H9 (cell line): ENCODE measurements around the gene GCA. TPM values are rescaled to one million over a fixed set of nuclear protein-coding genes. Genes with fewer than 3 reads are reported as not detected.

Experiments used
- DNase-seq: peaks from one replicate; pipeline ENCODE4 v3.0.0-alpha.2; 2017
- H2AFZ ChIP-seq: one replicate; pipeline ENCODE4 v1.6.1; 2013; ENCODE audit warnings: mild to moderate bottlenecking, low read length, control low read depth, moderate library complexity
- H2AK5ac ChIP-seq: 2 replicates; pipeline ENCODE4 v1.6.1; 2013; ENCODE audit warnings: low read length, control low read depth, mixed read lengths; ENCODE audit not compliant: insufficient read length
- H2BK120ac ChIP-seq: one replicate; pipeline ENCODE4 v1.6.1; 2013; ENCODE audit warnings: low read depth, mild to moderate bottlenecking, low read length, control low read depth, inconsistent platforms; ENCODE audit not compliant: poor library complexity, severe bottlenecking
- H2BK12ac ChIP-seq: 2 replicates; pipeline ENCODE4 v1.6.1; 2013; ENCODE audit warnings: low read length, control low read depth, mixed read lengths, low read depth; ENCODE audit not compliant: insufficient read length
- H2BK15ac ChIP-seq: 2 replicates; pipeline ENCODE4 v1.6.1; 2013; ENCODE audit warnings: low read depth, low read length, control low read depth
- H2BK20ac ChIP-seq: one replicate; pipeline ENCODE4 v1.6.1; 2013; ENCODE audit warnings: low read depth, mild to moderate bottlenecking, low read length, control low read depth, inconsistent platforms; ENCODE audit not compliant: poor library complexity, severe bottlenecking
- H2BK5ac ChIP-seq: 2 replicates; pipeline ENCODE4 v1.6.1; 2013; ENCODE audit warnings: low read length, control low read depth, mixed read lengths; ENCODE audit not compliant: insufficient read length
- H3K14ac ChIP-seq: 2 replicates; pipeline ENCODE4 v1.6.1; 2013; ENCODE audit warnings: low read length, control low read depth; ENCODE audit not compliant: insufficient read depth
- H3K18ac ChIP-seq: 2 replicates; pipeline ENCODE4 v1.6.1; 2013; ENCODE audit warnings: low read depth, mild to moderate bottlenecking, mixed read lengths, low read length, control low read depth; ENCODE audit not compliant: insufficient read length
- H3K23ac ChIP-seq: 2 replicates; pipeline ENCODE4 v1.6.1; 2013; ENCODE audit warnings: low read length, control low read depth, mixed read lengths, low read depth; ENCODE audit not compliant: insufficient read length
- H3K23me2 ChIP-seq: 2 replicates; pipeline ENCODE4 v1.6.1; 2013; ENCODE audit warnings: low read depth, mild to moderate bottlenecking, mixed read lengths, low read length, control low read depth; ENCODE audit not compliant: insufficient read length, poor library complexity, severe bottlenecking
- H3K27ac ChIP-seq: 2 replicates; pipeline ENCODE4 v1.5.1; 2013; ENCODE audit warnings: low read length, control low read depth, mixed read lengths, low read depth; ENCODE audit not compliant: insufficient read length
- H3K27me3 ChIP-seq: 2 replicates; pipeline ENCODE4 v1.6.1; 2013; ENCODE audit warnings: low read length, control low read depth, inconsistent platforms; ENCODE audit not compliant: insufficient read depth
- H3K4ac ChIP-seq: 2 replicates; pipeline ENCODE4 v1.6.1; 2013; ENCODE audit warnings: low read depth, mild to moderate bottlenecking, control low read depth, inconsistent platforms, low read length, moderate library complexity
- H3K4me1 ChIP-seq: 2 replicates; pipeline ENCODE4 v1.6.1; 2013; ENCODE audit warnings: low read length, control low read depth, inconsistent platforms; ENCODE audit not compliant: insufficient read depth
- H3K4me2 ChIP-seq: 2 replicates; pipeline ENCODE4 v1.6.1; 2013; ENCODE audit warnings: low read length, control low read depth, mixed read lengths; ENCODE audit not compliant: insufficient read length, insufficient read depth
- H3K56ac ChIP-seq: 2 replicates; pipeline ENCODE4 v1.6.1; 2013; ENCODE audit warnings: low read depth, mild to moderate bottlenecking, mixed read lengths, low read length, control low read depth; ENCODE audit not compliant: insufficient read length
- H3K79me1 ChIP-seq: 2 replicates; pipeline ENCODE4 v1.6.1; 2013; ENCODE audit warnings: low read depth, mild to moderate bottlenecking, moderate library complexity, low read length, control low read depth, inconsistent platforms; ENCODE audit not compliant: insufficient read depth, poor library complexity, severe bottlenecking
- H3K79me2 ChIP-seq: 2 replicates; pipeline ENCODE4 v1.6.1; 2013; ENCODE audit warnings: low read length, control low read depth, inconsistent platforms; ENCODE audit not compliant: insufficient read depth
- H3K9ac ChIP-seq: 2 replicates; pipeline ENCODE4 v1.6.1; 2013; ENCODE audit warnings: low read length, control low read depth, mixed read lengths; ENCODE audit not compliant: insufficient read length; ENCODE audit errors: extremely low read depth
- H3K9me3 ChIP-seq: one replicate; pipeline ENCODE4 v1.6.1; 2013; ENCODE audit warnings: low read depth, low read length, inconsistent platforms; ENCODE audit not compliant: control insufficient read depth
- H3T11ph ChIP-seq: one replicate; pipeline ENCODE4 v1.6.1; 2013; ENCODE audit warnings: mild to moderate bottlenecking, low read length, control low read depth, inconsistent platforms
- H4K20me1 ChIP-seq: one replicate; pipeline ENCODE4 v1.6.1; 2013; ENCODE audit not compliant: control insufficient read depth, insufficient read length, insufficient read depth
- H4K5ac ChIP-seq: 2 replicates; pipeline ENCODE4 v1.6.1; 2013; ENCODE audit warnings: low read depth, mild to moderate bottlenecking, mixed read lengths, low read length, control low read depth; ENCODE audit not compliant: insufficient read length
- H4K8ac ChIP-seq: replicated peaks from 2 replicates; pipeline ENCODE4 v1.6.1; 2013; ENCODE audit warnings: low read length, control low read depth, mixed read lengths, low read depth; ENCODE audit not compliant: insufficient read length
- H4K91ac ChIP-seq: 2 replicates; pipeline ENCODE4 v1.6.1; 2013; ENCODE audit warnings: low read depth, mild to moderate bottlenecking, moderate library complexity, mixed read lengths, low read length, control low read depth; ENCODE audit not compliant: insufficient read length
- H3K27ac Mint-ChIP-seq, 3 experiments: 2 replicates in 2 of 3; 3 replicates in 1 of 3; pipeline ENCODE4 v1.8.0; 2020 to 2021; ENCODE audit warnings: mixed read lengths in 3 of 3, mild to moderate bottlenecking in 1 of 3, moderate library complexity in 1 of 3
- H3K27me3 Mint-ChIP-seq: 2 replicates; pipeline ENCODE4 v1.8.0; 2021; ENCODE audit warnings: low read depth, mild to moderate bottlenecking, moderate library complexity, mixed read lengths
- H3K36me3 Mint-ChIP-seq, 3 experiments: 2 replicates in 2 of 3; 3 replicates in 1 of 3; pipeline ENCODE4 v1.8.0; 2020 to 2021; ENCODE audit warnings: low read depth in 3 of 3, mixed read lengths in 3 of 3; ENCODE audit not compliant: insufficient read depth in 1 of 3
- H3K4me1 Mint-ChIP-seq, 2 experiments: 2 replicates each; pipeline ENCODE4 v1.8.0; 2020; ENCODE audit warnings: mixed read lengths in 2 of 2
- H3K4me3 Mint-ChIP-seq, 2 experiments: 2 replicates in 1 of 2; 3 replicates in 1 of 2; pipeline ENCODE4 v1.8.0; 2020 to 2021; ENCODE audit warnings: mild to moderate bottlenecking in 2 of 2, mixed read lengths in 2 of 2, moderate library complexity in 1 of 2
- H3K9me3 Mint-ChIP-seq, 2 experiments: 2 replicates in 1 of 2; 3 replicates in 1 of 2; pipeline ENCODE4 v1.8.0; 2020; ENCODE audit warnings: mild to moderate bottlenecking in 2 of 2, mixed read lengths in 2 of 2, moderate library complexity in 1 of 2
- WGBS: extraction: QIAGEN DNeasy Blood & Tissue Kit; methylation state at CpG from one replicate; pipeline ENCODE4 v1.1.7; 2013; ENCODE audit warnings: missing lambda C conversion rate, low lambda C conversion rate, mixed read lengths; ENCODE audit not compliant: insufficient read length; ENCODE audit errors: extremely low coverage; 5-methylcytosine and 5-hydroxymethylcytosine counted together
- total RNA-seq: library from RNA; stranded (reverse); gene quantifications from 2 replicates; pipeline ENCODE4 v1.2.1, GENCODE V29; 2021
- TF ChIP-seq, protein P1 (sequence below): fragments of 200-600 bp; sonication (generic); conservative IDR thresholded peaks from 3 replicates; pipeline ENCODE4 v1.8.0; 2021; ENCODE audit warnings: antibody characterized with exemption, mild to moderate bottlenecking

The GCA gene
- total RNA-seq, 1 experiment from 2014 or later: 31.0 TPM

DNA sequence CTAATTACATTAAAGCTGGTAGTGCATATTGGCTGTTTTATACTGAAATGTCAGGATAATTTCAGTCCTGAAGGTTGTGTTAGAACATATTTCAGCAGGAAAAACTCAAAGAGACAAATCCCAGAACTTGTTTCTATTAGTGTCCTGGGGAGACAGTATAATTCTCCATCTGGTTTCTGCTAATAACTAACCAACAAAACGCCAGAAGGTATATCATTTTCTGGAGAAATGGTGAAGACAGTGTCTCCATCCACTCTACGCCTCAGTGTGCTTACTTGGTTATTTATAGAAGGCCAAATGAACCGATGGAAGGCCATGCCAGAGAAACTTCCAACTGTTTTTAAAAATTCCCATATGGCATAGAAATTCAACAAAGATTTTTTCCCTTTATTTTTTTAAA lies 41.6 kb downstream of the GCA start:
- H3K4me3 Mint-ChIP-seq: no peak overlapping the region
- no peak overlapping the region for H4K91ac ChIP-seq
- no peak overlapping the region for H2BK12ac ChIP-seq
- no peaks in the 10 kb centered on the region for H3K79me1 ChIP-seq
- WGBS: no CpG with 5 or more reads among the region's 3 CpGs
- H4K20me1 ChIP-seq: no peaks in the 10 kb centered on the region
- TF ChIP-seq, protein P1, sequence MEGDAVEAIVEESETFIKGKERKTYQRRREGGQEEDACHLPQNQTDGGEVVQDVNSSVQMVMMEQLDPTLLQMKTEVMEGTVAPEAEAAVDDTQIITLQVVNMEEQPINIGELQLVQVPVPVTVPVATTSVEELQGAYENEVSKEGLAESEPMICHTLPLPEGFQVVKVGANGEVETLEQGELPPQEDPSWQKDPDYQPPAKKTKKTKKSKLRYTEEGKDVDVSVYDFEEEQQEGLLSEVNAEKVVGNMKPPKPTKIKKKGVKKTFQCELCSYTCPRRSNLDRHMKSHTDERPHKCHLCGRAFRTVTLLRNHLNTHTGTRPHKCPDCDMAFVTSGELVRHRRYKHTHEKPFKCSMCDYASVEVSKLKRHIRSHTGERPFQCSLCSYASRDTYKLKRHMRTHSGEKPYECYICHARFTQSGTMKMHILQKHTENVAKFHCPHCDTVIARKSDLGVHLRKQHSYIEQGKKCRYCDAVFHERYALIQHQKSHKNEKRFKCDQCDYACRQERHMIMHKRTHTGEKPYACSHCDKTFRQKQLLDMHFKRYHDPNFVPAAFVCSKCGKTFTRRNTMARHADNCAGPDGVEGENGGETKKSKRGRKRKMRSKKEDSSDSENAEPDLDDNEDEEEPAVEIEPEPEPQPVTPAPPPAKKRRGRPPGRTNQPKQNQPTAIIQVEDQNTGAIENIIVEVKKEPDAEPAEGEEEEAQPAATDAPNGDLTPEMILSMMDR: no peak
- H3K23ac ChIP-seq: no peak overlapping the region
- no peak overlapping the region for H3K27ac Mint-ChIP-seq
- H3K23me2 ChIP-seq: no peaks in the 10 kb centered on the region
- no peak overlapping the region for H2BK120ac ChIP-seq
- H3K27me3 ChIP-seq: no peaks in the 10 kb centered on the region
- H3K79me2 ChIP-seq: no peaks in the 10 kb centered on the region
- H3K18ac ChIP-seq: no peak overlapping the region
- no peak overlapping the region for H3T11ph ChIP-seq
- H2AFZ ChIP-seq: no peak overlapping the region
- H2BK15ac ChIP-seq: no peak overlapping the region
- H3K56ac ChIP-seq: no peak overlapping the region
- H3K9me3 ChIP-seq: no peaks in the 10 kb centered on the region
- no peaks in the 10 kb centered on the region for H3K27me3 Mint-ChIP-seq
- H3K9me3 Mint-ChIP-seq: no peaks in the 10 kb centered on the region
- no peak overlapping the region for H2BK5ac ChIP-seq
- no peak for DNase-seq
- H3K27ac ChIP-seq: no peak overlapping the region
- H2AK5ac ChIP-seq: no peak overlapping the region
- peaks cover 3 to 9% of the 10 kb centered on the region in 2 experiments for H3K4me1 Mint-ChIP-seq
- H3K36me3 Mint-ChIP-seq: no peaks in the 10 kb centered on the region
- H3K14ac ChIP-seq: no peak overlapping the region
- no peak overlapping the region for H3K4me2 ChIP-seq
- no peak overlapping the region for H4K5ac ChIP-seq
- no peak overlapping the region for H2BK20ac ChIP-seq
- no peak overlapping the region for H3K4ac ChIP-seq
- no peak overlapping the region for H4K8ac ChIP-seq
- no peaks in the 10 kb centered on the region for H3K4me1 ChIP-seq
- H3K9ac ChIP-seq: no peak overlapping the region
